HepG2 (cell line): ENCODE data around the gene TBC1D14. TPM values are rescaled to one million over a fixed set of nuclear protein-coding genes. Genes with fewer than 3 reads are reported as not detected.

Experiments used
- ATF4 ChIP-seq, 2 experiments: fragments of 450-650 bp in 1 of 2; sonication (generic) in 1 of 2; formaldehyde crosslinking; IDR thresholded peaks; 2 replicates each; pipeline versions ENCODE4 v1.5.0 to v1.8.0; 2020 to 2022; ENCODE audit warnings: mild to moderate bottlenecking in 1 of 2, missing genetic modification reagents in 1 of 2
- FIP1L1 ChIP-seq: fragments of 200-400 bp; formaldehyde crosslinking; IDR thresholded peaks from 2 replicates; pipeline ENCODE4 v1.6.1; 2018; ENCODE audit warnings: low read depth, mild to moderate bottlenecking, low read length, moderate library complexity, borderline replicate concordance; ENCODE audit not compliant: insufficient read depth
- HDAC6 ChIP-seq: fragments of 200-600 bp; sonication (generic); IDR thresholded peaks from 2 replicates; pipeline ENCODE4 v1.7.0; 2017; ENCODE audit warnings: mild to moderate bottlenecking, antibody characterized with exemption, low read length, low read depth
- POLR2G ChIP-seq: fragments of 200-400 bp; formaldehyde crosslinking; IDR thresholded peaks from 2 replicates; pipeline ENCODE4 v1.6.1; 2018; ENCODE audit warnings: mild to moderate bottlenecking, low read depth, low read length, moderate library complexity
- ZBTB42 ChIP-seq: sonication (generic); formaldehyde crosslinking; IDR thresholded peaks from 2 replicates; pipeline ENCODE4 v1.5.0; 2020; ENCODE audit warnings: mild to moderate bottlenecking, missing genetic modification reagents
- ZBTB49 ChIP-seq: sonication (generic); formaldehyde crosslinking; IDR thresholded peaks from 2 replicates; pipeline ENCODE4 v1.4.0; 2020; ENCODE audit warnings: missing genetic modification reagents, borderline replicate concordance
- ZFP36L2 ChIP-seq: sonication (generic); formaldehyde crosslinking; IDR thresholded peaks from 2 replicates; pipeline ENCODE4 v1.4.0; 2020; ENCODE audit warnings: missing genetic modification reagents
- ZNF577 ChIP-seq: sonication (generic); formaldehyde crosslinking; IDR thresholded peaks from 2 replicates; pipeline ENCODE4 v1.4.0; 2020; ENCODE audit warnings: mild to moderate bottlenecking, low read depth, missing genetic modification reagents, borderline replicate concordance
- ZNF614 ChIP-seq: IDR thresholded peaks from 2 replicates; pipeline ENCODE4 v1.6.1; 2018; ENCODE audit warnings: missing biosample characterization, missing genetic modification reagents, inconsistent platforms, borderline replicate concordance
- ZNF646 ChIP-seq: sonication (generic); formaldehyde crosslinking; IDR thresholded peaks from 2 replicates; pipeline ENCODE4 v1.9.0; 2021; ENCODE audit warnings: mild to moderate bottlenecking, missing genetic modification reagents
- ZNF780A ChIP-seq: sonication (generic); formaldehyde crosslinking; IDR thresholded peaks from 2 replicates; pipeline ENCODE4 v1.8.0; 2022; ENCODE audit warnings: mild to moderate bottlenecking, missing genetic modification reagents, moderate library complexity
- ZNF816 ChIP-seq: sonication (generic); formaldehyde crosslinking; IDR thresholded peaks from 2 replicates; pipeline ENCODE4 v1.8.0; 2022; ENCODE audit warnings: missing genetic modification reagents, mild to moderate bottlenecking, borderline replicate concordance
- polyA plus RNA-seq, 8 experiments: library from polyadenylated mRNA; depleted of rRNA in 3 of 8; stranded (reverse) in 7 of 8; unstranded in 1 of 8; fragments of >200 nt; fragmentation: Illumina TruSeq in 4 of 8; extraction: Trizol in 4 of 8; gene quantifications; 2 replicates each; pipeline versions ENCODE4 v1.2.1 to v1.2.3, GENCODE V29; 2011 to 2016; ENCODE audit warnings: low read depth in 4 of 8, missing spikeins in 1 of 8, mixed read lengths in 1 of 8; ENCODE audit not compliant: insufficient read depth in 1 of 8
- total RNA-seq, 5 experiments: library from RNA; depleted of rRNA; stranded (reverse); fragments of >200 nt; fragmentation: Illumina TruSeq; extraction: Trizol; gene quantifications; 2 replicates each; pipeline ENCODE4 v1.2.3, GENCODE V29; 2016; ENCODE audit warnings: low read depth in 1 of 5
- TF ChIP-seq, protein P1 (sequence below): sonication (generic); formaldehyde crosslinking; IDR thresholded peaks from 2 replicates; pipeline ENCODE4 v1.5.1; 2020; ENCODE audit warnings: mild to moderate bottlenecking, missing genetic modification reagents

TBC1D14 gene
- total and polyA plus RNA-seq, 2 of the 13 experiments (the other 11 are each of a cell fraction or from before 2014, with no cell fraction given): 29.5 to 46.5 TPM

- TF ChIP-seq, protein P1, sequence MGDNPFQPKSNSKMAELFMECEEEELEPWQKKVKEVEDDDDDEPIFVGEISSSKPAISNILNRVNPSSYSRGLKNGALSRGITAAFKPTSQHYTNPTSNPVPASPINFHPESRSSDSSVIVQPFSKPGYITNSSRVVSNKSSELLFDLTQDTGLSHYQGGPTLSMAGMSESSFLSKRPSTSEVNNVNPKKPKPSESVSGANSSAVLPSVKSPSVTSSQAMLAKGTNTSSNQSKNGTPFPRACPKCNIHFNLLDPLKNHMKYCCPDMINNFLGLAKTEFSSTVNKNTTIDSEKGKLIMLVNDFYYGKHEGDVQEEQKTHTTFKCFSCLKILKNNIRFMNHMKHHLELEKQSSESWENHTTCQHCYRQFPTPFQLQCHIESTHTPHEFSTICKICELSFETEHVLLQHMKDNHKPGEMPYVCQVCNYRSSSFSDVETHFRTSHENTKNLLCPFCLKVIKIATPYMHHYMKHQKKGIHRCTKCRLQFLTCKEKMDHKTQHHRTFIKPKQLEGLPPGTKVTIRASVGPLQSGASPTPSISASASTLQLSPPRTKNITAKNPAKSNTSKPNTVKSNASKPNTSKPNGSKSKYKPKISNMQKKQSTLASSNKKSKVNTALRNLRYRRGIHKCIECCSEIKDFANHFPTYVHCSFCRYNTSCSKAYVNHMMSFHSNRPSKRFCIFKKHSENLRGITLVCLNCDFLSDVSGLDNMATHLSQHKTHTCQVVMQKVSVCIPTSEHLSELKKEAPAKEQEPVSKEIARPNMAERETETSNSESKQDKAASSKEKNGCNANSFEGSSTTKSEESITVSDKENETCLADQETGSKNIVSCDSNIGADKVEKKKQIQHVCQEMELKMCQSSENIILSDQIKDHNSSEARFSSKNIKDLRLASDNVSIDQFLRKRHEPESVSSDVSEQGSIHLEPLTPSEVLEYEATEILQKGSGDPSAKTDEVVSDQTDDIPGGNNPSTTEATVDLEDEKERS: no peak
- no peak for TF ChIP-seq FIP1L1
- no peak for TF ChIP-seq ZNF577 (CRISPR knock-in tag)
- TF ChIP-seq ZNF816: no peak
- no peak for TF ChIP-seq HDAC6
- no peak for TF ChIP-seq ZBTB49
- TF ChIP-seq ZNF614 (CRISPR knock-in tag): no peak
- TF ChIP-seq ATF4 (CRISPR knock-in tag; IDR thresholded peaks at IDR 0.05): no peak
- no peak for TF ChIP-seq ZFP36L2 (CRISPR knock-in tag)
- TF ChIP-seq ZNF780A (CRISPR knock-in tag): no peak
- TF ChIP-seq POLR2G: no peak
- no peak for TF ChIP-seq ZNF646 (CRISPR knock-in tag)
- TF ChIP-seq ZBTB42: no peak
Observed at GRCh38 chr4:6926681-6927478, 17.3 kb downstream of the TBC1D14 start (continued).
